ENCODE data around the gene STAG1. TPM values are rescaled to one million over a fixed set of nuclear protein-coding genes. Genes with fewer than 3 reads are reported as not detected.
"Not testable (repeated sequence)": the region's sequence is repeated elsewhere in the genome, so short reads cannot be mapped to it uniquely, and the experiment has no call there.

The STAG1 gene
- total RNA-seq, 1 donor from 2014 or later: 40.9 TPM

DNA sequence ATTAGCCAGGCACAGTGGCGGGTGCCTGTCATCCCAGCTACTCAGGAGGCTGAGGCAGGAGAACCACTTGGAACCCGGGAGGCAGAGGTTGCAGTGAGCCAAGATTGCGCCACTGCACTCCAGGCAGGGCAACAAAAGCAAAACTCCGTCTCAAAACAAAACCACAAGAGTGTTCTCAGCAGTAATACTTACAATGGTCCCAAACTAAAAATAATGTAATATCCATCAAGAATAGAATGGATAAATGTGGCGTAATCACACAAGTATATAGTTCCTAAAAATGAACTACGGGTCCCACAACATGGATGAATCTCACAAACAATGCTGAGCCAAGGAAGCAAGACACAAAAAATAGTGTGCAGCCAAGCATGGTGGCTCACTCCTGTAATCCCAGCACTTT, 39.2 kb downstream of the STAG1 start:
- H3K4me1 Mint-ChIP-seq (ENCODE audit: low read depth): peaks cover 11% of the 10 kb centered on the region
- no peak overlapping the region for H3K27ac Mint-ChIP-seq (ENCODE audit: unreplicated experiment)
- H3K4me3 Mint-ChIP-seq (ENCODE audit: unreplicated experiment): no peak overlapping the region
- no peaks in the 10 kb centered on the region for H3K36me3 Mint-ChIP-seq (ENCODE audit: low read depth)
- TF ChIP-seq CTCF (IDR thresholded peaks at IDR 0.05): no peak
- no peaks in the 10 kb centered on the region for H3K27me3 Mint-ChIP-seq (ENCODE audit: low read depth)
- H3K9me3 Mint-ChIP-seq (ENCODE audit: low read depth): no peaks in the 10 kb centered on the region
- DNase-seq (ENCODE audit: low spot score): no peak

DNA sequence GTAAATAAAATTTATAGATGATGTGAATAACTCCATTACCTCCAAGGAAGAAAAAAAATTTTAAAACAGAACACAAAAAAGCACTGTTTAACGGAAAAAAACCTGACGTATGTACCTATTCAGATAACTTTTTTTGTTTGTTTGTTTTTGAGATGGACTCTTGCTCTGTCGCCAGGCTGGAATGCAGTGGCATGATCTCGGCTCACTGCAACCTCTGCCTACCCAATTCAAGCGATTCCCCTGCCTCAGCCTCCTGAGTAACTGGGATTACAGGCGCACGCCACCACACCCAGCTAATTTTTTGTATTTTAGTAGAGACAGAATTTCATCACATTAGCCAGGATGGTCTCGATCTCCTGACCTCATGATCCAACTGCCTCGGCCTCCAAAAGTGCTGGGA, 40.3 kb downstream of the STAG1 start:
- H3K27ac Mint-ChIP-seq (ENCODE audit: unreplicated experiment); H3K36me3 Mint-ChIP-seq (ENCODE audit: low read depth): not testable (repeated sequence)
- peaks cover 22% of the 10 kb centered on the region for H3K4me1 Mint-ChIP-seq (ENCODE audit: low read depth)

DNA sequence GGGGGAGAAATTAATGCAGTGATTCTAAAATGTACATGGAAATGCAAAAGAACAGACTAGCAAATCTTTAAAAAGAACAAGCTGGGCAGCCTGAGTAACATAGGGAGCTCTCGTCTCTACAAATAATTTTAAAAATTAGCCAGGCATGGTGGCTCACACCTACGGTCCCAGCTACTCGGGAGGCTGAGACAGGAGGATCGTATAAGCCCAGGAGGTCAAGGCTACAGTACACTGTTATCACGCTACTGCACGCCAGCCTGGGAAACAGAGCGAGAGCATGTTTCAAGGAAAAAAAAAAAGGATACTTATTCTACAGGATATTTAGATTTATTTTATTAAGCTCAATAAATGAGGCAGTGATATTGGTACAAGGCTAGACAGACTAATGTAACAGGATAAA, 40.9 kb downstream of the STAG1 start:
- no peaks in the 10 kb centered on the region for H3K9me3 Mint-ChIP-seq (ENCODE audit: low read depth)
- DNase-seq (ENCODE audit: low spot score): no peak

More for the DNA sequence above, 40.3 kb downstream of the STAG1 start:
- H3K9me3 Mint-ChIP-seq (ENCODE audit: low read depth); DNase-seq (ENCODE audit: low spot score); H3K4me3 Mint-ChIP-seq (ENCODE audit: unreplicated experiment); H3K27me3 Mint-ChIP-seq (ENCODE audit: low read depth): not testable (repeated sequence)

GRCh38 chr3:136709775-136710174, 42.4 kb downstream of the STAG1 start:
- peaks cover 26% of the 10 kb centered on the region for H3K4me1 Mint-ChIP-seq (ENCODE audit: low read depth)
- not testable (repeated sequence) for H3K4me3 Mint-ChIP-seq (ENCODE audit: unreplicated experiment); H3K36me3 Mint-ChIP-seq (ENCODE audit: low read depth); DNase-seq (ENCODE audit: low spot score); H3K27me3 Mint-ChIP-seq (ENCODE audit: low read depth); H3K27ac Mint-ChIP-seq (ENCODE audit: unreplicated experiment); H3K9me3 Mint-ChIP-seq (ENCODE audit: low read depth)

More for the DNA sequence above, 40.9 kb downstream of the STAG1 start:
- H3K27me3 Mint-ChIP-seq (ENCODE audit: low read depth): no peaks in the 10 kb centered on the region
- H3K4me3 Mint-ChIP-seq (ENCODE audit: unreplicated experiment): no peak overlapping the region
- peaks cover 26% of the 10 kb centered on the region for H3K4me1 Mint-ChIP-seq (ENCODE audit: low read depth)
- no peak for TF ChIP-seq CTCF (IDR thresholded peaks at IDR 0.05)
- H3K27ac Mint-ChIP-seq (ENCODE audit: unreplicated experiment): no peak overlapping the region
- no peaks in the 10 kb centered on the region for H3K36me3 Mint-ChIP-seq (ENCODE audit: low read depth)

DNA sequence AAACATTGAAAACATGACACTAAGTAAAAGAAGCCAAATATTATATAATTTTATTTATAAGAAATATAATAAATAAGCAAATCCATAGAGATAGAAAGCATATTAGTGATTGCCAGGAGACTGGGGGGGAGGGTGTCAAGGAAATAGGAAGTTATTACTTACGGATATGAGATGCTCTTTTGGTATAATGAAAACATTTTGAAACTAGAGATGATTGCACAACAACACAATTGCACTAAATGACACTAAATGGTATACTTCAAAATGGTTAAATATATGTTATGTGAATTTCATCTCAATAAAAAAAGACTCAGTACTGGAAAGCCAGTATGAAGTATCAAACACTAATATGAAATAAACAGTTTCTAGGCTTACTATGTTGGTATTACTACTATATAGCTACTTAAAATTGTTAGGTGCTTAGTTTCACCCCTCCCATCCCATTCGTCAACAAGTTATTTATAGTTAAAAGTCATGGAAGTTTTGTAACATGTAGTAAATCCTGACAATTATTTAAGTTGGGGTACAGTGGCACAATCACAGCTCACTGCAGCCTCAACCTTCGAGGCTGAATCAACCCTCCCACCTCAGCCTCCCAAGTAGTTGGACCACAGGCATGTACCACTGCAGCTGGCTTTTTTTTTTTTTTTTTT, 43.7 kb downstream of the STAG1 start:
- DNase-seq (ENCODE audit: low spot score): no peak
- H3K27ac Mint-ChIP-seq (ENCODE audit: unreplicated experiment): no peak overlapping the region
- TF ChIP-seq CTCF (IDR thresholded peaks at IDR 0.05): no peak

GRCh38 chr3:136703429-136703828, 48.7 kb downstream of the STAG1 start:
- no peak for TF ChIP-seq CTCF (IDR thresholded peaks at IDR 0.05)
- Mint-ChIP-seq H3K4me1 (ENCODE audit: low read depth) (peaks cover 33% of the 10 kb centered on the region), H3K27ac (ENCODE audit: unreplicated experiment) (no peak overlapping the region), H3K36me3 (ENCODE audit: low read depth) (no peaks in the 10 kb centered on the region), H3K4me3 (ENCODE audit: unreplicated experiment) (no peak overlapping the region), H3K27me3 (ENCODE audit: low read depth) (no peaks in the 10 kb centered on the region), H3K9me3 (ENCODE audit: low read depth) (no peaks in the 10 kb centered on the region)
- DNase-seq (ENCODE audit: low spot score): no peak

More for the DNA sequence above, 43.7 kb downstream of the STAG1 start:
- no peaks in the 10 kb centered on the region for H3K36me3 Mint-ChIP-seq (ENCODE audit: low read depth)
- H3K4me3 Mint-ChIP-seq (ENCODE audit: unreplicated experiment): no peak overlapping the region
- no peaks in the 10 kb centered on the region for H3K27me3 Mint-ChIP-seq (ENCODE audit: low read depth)
- H3K4me1 Mint-ChIP-seq (ENCODE audit: low read depth): peaks cover 26% of the 10 kb centered on the region
- H3K9me3 Mint-ChIP-seq (ENCODE audit: low read depth): no peaks in the 10 kb centered on the region

Data from chondrocyte (in vitro differentiated cells).